Femur (tissue), 1 donor: ENCODE results near the gene ABCC9.
A peak's percentile ranks its signal among the peaks of the same experiment; 100 is the strongest.
"Not testable (repeated sequence)": the region's sequence is repeated elsewhere in the genome, so short reads cannot be mapped to it uniquely, and the experiment has no call there.

Source experiments
- DNase-seq: peaks from one replicate; pipeline ENCODE4 v3.0.0-alpha.2; 2017

Gene ABCC9

GRCh38 chr12:21929972-21930371, 11.3 kb downstream of the ABCC9 start:
- not testable (repeated sequence) for DNase-seq

GRCh38 chr12:21925296-21925913, 15.8 kb downstream of the ABCC9 start:
- DNase-seq, result no peak

GRCh38 chr12:21921436-21921835, 19.8 kb downstream of the ABCC9 start:
- DNase-seq, result no peak

- no peak for DNase-seq
These were observed 22.8 kb downstream of the ABCC9 start for GRCh38 chr12:21918456-21918855.

GRCh38 chr12:21913823-21914222, 27.4 kb downstream of the ABCC9 start:
- no peak for DNase-seq

GRCh38 chr12:21912318-21912717, 28.9 kb downstream of the ABCC9 start:
- no peak for DNase-seq

- DNase-seq, result no peak
These were observed 29.4 kb downstream of the ABCC9 start for GRCh38 chr12:21911832-21912231.

GRCh38 chr12:21910657-21911056, 30.6 kb downstream of the ABCC9 start:
- no peak for DNase-seq

- no peak for DNase-seq
These were observed 33.0 kb downstream of the ABCC9 start for GRCh38 chr12:21907948-21908837.

GRCh38 chr12:21906919-21907493, 34.2 kb downstream of the ABCC9 start:
- no peak for DNase-seq

GRCh38 chr12:21899532-21899931, 41.7 kb downstream of the ABCC9 start:
- not testable (repeated sequence) for DNase-seq

GRCh38 chr12:21895651-21896050, 45.6 kb downstream of the ABCC9 start:
- no peak for DNase-seq

GRCh38 chr12:21894792-21895595, 46.2 kb downstream of the ABCC9 start:
- DNase-seq, result no peak

GRCh38 chr12:21893924-21894323, 47.3 kb downstream of the ABCC9 start:
- DNase-seq, result no peak

- no peak for DNase-seq
These were observed 48.9 kb downstream of the ABCC9 start for GRCh38 chr12:21892341-21892740.

GRCh38 chr12:21891751-21892217, 49.4 kb downstream of the ABCC9 start:
- no peak for DNase-seq

GRCh38 chr12:21888276-21888863, 52.9 kb downstream of the ABCC9 start:
- peak; percentile 32 for DNase-seq

- no peak for DNase-seq
These were observed 56.3 kb downstream of the ABCC9 start for GRCh38 chr12:21884936-21885335.

GRCh38 chr12:21882635-21883034, 58.6 kb downstream of the ABCC9 start:
- no peak for DNase-seq

GRCh38 chr12:21881965-21882364, 59.3 kb downstream of the ABCC9 start:
- DNase-seq, result peak; percentile 37

- no peak for DNase-seq
These were observed 61.9 kb downstream of the ABCC9 start for GRCh38 chr12:21879312-21879711.

- DNase-seq, result no peak
These were observed 63.8 kb downstream of the ABCC9 start for GRCh38 chr12:21877293-21877982.
